Neural progenitor cell (in vitro differentiated cells): Measurements from ENCODE around the gene ADNP2. TPM values are rescaled to one million over a fixed set of nuclear protein-coding genes. Genes with fewer than 3 reads are reported as not detected.

Experiments
- DNase-seq: peaks from one replicate; pipeline ENCODE4 v3.0.0-alpha.2; 2016; ENCODE audit warnings: low spot score
- H2AFZ ChIP-seq: fragments of 200-600 bp; sonication (generic); replicated peaks from 2 replicates; pipeline ENCODE4 v1.6.1; 2016; ENCODE audit warnings: antibody characterized with exemption
- H3F3A ChIP-seq: fragments of 200-600 bp; sonication (generic); 2 replicates; pipeline ENCODE4 v1.6.1; 2016; ENCODE audit warnings: antibody characterized with exemption, low read depth
- H3K27ac ChIP-seq: fragments of 200-600 bp; sonication (generic); 2 replicates; pipeline ENCODE4 v1.5.1; 2016; ENCODE audit warnings: mild to moderate bottlenecking
- H3K27me3 ChIP-seq: fragments of 200-600 bp; sonication (generic); 2 replicates; pipeline ENCODE4 v1.6.1; 2016; ENCODE audit warnings: mild to moderate bottlenecking, moderate library complexity
- H3K36me3 ChIP-seq: fragments of 200-600 bp; sonication (generic); 2 replicates; pipeline ENCODE4 v1.5.1; 2016
- H3K4me1 ChIP-seq: fragments of 200-600 bp; sonication (generic); 2 replicates; pipeline ENCODE4 v1.6.1; 2016; ENCODE audit warnings: mixed run types
- H3K4me2 ChIP-seq: fragments of 200-600 bp; sonication (generic); 2 replicates; pipeline ENCODE4 v1.6.1; 2016
- H3K4me3 ChIP-seq: fragments of 200-600 bp; sonication (generic); 2 replicates; pipeline ENCODE4 v1.5.1; 2016
- H3K79me2 ChIP-seq: fragments of 200-600 bp; sonication (generic); 2 replicates; pipeline ENCODE4 v1.6.1; 2016; ENCODE audit warnings: low read depth
- H3K9ac ChIP-seq: fragments of 200-600 bp; sonication (generic); 2 replicates; pipeline ENCODE4 v1.6.1; 2016
- H3K9me3 ChIP-seq: fragments of 200-600 bp; sonication (generic); 2 replicates; pipeline ENCODE4 v1.5.1; 2016; ENCODE audit warnings: low read depth
- H4K20me1 ChIP-seq: fragments of 200-600 bp; sonication (generic); 2 replicates; pipeline ENCODE4 v1.6.1; 2016; ENCODE audit warnings: low read depth
- H3K27ac Mint-ChIP-seq: 3 replicates; pipeline ENCODE4 v1.8.0; 2021; ENCODE audit warnings: mixed read lengths
- H3K27me3 Mint-ChIP-seq: 2 replicates; pipeline ENCODE4 v1.8.0; 2022; ENCODE audit warnings: low read depth, mild to moderate bottlenecking, inconsistent platforms, moderate library complexity, mixed read lengths; ENCODE audit not compliant: insufficient read depth
- H3K36me3 Mint-ChIP-seq: 3 replicates; pipeline ENCODE4 v1.8.0; 2021; ENCODE audit warnings: mixed read lengths
- H3K4me1 Mint-ChIP-seq: 3 replicates; pipeline ENCODE4 v1.8.0; 2021; ENCODE audit warnings: mixed read lengths
- H3K4me3 Mint-ChIP-seq: 3 replicates; pipeline ENCODE4 v1.8.0; 2021; ENCODE audit warnings: mild to moderate bottlenecking, moderate library complexity, mixed read lengths
- H3K9me3 Mint-ChIP-seq: 3 replicates; pipeline ENCODE4 v1.8.0; 2020; ENCODE audit warnings: mixed read lengths
- EZH2 ChIP-seq: fragments of 200-600 bp; sonication (generic); IDR thresholded peaks from 2 replicates; pipeline ENCODE4 v1.6.1; 2017; ENCODE audit warnings: antibody characterized with exemption, mild to moderate bottlenecking, moderate library complexity
- EZH2phosphoT487 ChIP-seq: fragments of 200-600 bp; sonication (generic); IDR thresholded peaks from 2 replicates; pipeline ENCODE4 v1.6.1; 2017; ENCODE audit warnings: antibody characterized with exemption
- total RNA-seq: library from RNA; depleted of rRNA; stranded (reverse); fragments of >200 nt; gene quantifications from 2 replicates; pipeline ENCODE4 v1.2.3, GENCODE V29; 2015; ENCODE audit warnings: low replicate concordance
- TF ChIP-seq, protein P1 (sequence below): fragments of 200-600 bp; sonication (generic); IDR thresholded peaks from 2 replicates; pipeline ENCODE4 v1.5.1; 2017; ENCODE audit warnings: antibody characterized with exemption, mild to moderate bottlenecking

Gene ADNP2
- total RNA-seq, 1 donor from 2014 or later, result 72.4 TPM

DNA sequence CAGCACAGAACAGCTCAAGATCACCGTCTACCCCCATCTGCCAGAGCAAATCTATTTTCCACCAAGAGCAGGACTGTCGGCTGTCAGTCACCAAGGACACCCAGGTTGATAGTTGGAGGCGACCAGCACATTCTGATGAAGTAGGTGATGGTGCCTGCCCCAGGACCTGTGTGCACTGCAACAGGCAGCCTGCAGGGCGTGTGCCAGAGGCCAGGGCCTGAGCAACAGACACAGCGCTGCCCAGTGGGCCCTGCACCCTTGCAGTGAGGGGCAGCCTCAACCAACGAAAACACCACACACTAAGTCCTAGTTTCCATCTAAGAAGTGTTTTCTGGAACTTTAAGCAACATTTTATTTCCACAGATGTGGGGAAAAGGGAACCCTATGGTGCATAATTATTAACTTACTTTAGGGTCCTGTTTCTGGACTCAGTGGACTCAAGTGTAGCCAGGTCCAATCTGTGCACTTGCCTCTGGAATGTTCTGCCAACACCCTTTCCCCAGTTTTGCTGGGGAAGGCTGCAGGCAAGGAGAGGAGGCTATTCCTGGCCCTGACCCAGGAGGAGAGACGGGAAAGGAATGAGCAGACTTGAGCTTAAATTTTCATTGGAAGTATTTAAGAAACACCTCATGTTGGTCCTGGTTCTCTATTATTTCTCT, 61.5 kb downstream of the ADNP2 start:
- no peaks in the 10 kb centered on the region for H3F3A ChIP-seq
- H3K36me3 Mint-ChIP-seq, result peaks cover 25% of the 10 kb centered on the region
- DNase-seq, result no peak
- H3K27ac ChIP-seq, result no peak overlapping the region
- H3K27ac Mint-ChIP-seq, result peak overlapping the region; percentile 57
- TF ChIP-seq EZH2phosphoT487 (no peak), EZH2 (no peak)
- TF ChIP-seq, protein P1, sequence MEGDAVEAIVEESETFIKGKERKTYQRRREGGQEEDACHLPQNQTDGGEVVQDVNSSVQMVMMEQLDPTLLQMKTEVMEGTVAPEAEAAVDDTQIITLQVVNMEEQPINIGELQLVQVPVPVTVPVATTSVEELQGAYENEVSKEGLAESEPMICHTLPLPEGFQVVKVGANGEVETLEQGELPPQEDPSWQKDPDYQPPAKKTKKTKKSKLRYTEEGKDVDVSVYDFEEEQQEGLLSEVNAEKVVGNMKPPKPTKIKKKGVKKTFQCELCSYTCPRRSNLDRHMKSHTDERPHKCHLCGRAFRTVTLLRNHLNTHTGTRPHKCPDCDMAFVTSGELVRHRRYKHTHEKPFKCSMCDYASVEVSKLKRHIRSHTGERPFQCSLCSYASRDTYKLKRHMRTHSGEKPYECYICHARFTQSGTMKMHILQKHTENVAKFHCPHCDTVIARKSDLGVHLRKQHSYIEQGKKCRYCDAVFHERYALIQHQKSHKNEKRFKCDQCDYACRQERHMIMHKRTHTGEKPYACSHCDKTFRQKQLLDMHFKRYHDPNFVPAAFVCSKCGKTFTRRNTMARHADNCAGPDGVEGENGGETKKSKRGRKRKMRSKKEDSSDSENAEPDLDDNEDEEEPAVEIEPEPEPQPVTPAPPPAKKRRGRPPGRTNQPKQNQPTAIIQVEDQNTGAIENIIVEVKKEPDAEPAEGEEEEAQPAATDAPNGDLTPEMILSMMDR, result no peak
- H3K4me2 ChIP-seq, result no peak overlapping the region
- H3K4me3 ChIP-seq, result no peak overlapping the region
- peaks cover 23% of the 10 kb centered on the region for H3K4me1 Mint-ChIP-seq
- H3K27me3 Mint-ChIP-seq, result peaks cover 5% of the 10 kb centered on the region
- no peaks in the 10 kb centered on the region for H3K27me3 ChIP-seq
- H3K9me3 ChIP-seq, result no peaks in the 10 kb centered on the region
- no peaks in the 10 kb centered on the region for H3K36me3 ChIP-seq
- H2AFZ ChIP-seq, result no peak overlapping the region
- H3K9ac ChIP-seq, result no peak overlapping the region
- H3K79me2 ChIP-seq, result no peaks in the 10 kb centered on the region
- H3K4me1 ChIP-seq, result no peaks in the 10 kb centered on the region
- H3K9me3 Mint-ChIP-seq, result peaks cover 15% of the 10 kb centered on the region
- H3K4me3 Mint-ChIP-seq, result no peak overlapping the region
- peaks cover 4% of the 10 kb centered on the region for H4K20me1 ChIP-seq

DNA sequence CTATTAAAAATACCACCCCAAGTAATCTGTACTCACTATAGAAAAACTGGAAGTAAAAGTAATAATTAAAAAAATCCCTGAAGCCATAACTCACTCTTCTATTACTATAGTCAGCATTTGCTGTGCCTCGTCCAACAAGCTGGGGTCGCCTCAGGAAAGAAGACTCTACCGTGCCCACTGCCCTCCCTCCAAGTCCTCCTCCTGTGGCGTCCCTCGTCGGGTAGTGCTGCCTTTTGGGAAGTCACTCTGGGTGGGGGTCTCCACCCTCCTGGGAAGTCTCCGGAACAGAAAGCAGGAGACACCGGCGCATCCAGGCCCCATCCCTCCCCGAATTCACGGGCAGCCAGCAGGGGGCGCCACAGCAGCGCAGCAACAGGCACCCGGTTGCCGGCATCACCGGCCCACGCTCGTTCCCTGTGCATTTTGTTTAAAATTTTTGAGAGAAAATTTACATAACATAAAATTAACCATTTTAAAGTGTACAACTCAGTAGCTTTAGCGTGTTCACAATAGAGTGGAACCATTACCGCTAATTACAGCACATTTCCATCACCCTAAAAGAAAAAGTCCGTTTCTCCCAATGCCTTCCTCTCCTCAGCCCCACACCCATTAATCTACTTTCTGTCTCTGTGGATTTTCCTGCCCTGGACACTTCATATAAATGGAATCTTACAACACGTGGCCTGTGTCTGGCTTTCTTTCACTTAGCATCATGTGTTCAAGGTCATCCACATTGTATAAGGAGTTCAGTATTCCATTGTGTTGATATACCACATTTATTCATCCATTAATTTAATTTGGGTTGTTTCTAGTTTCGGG, 62.2 kb downstream of the ADNP2 start:
- peak; percentile 65 for DNase-seq
- Histone ChIP-seq H3K36me3 (no peaks in the 10 kb centered on the region), H3F3A (no peaks in the 10 kb centered on the region), H3K27ac (no peak overlapping the region), H3K4me2 (no peak overlapping the region), H3K4me3 (no peak overlapping the region), H3K79me2 (no peaks in the 10 kb centered on the region), H4K20me1 (peaks cover 4% of the 10 kb centered on the region), H3K4me1 (no peaks in the 10 kb centered on the region), H3K9me3 (no peaks in the 10 kb centered on the region), H2AFZ (no peak overlapping the region), H3K27me3 (no peaks in the 10 kb centered on the region), H3K9ac (no peak overlapping the region)
- no peak overlapping the region for H3K27ac Mint-ChIP-seq
- peaks cover 24% of the 10 kb centered on the region for H3K36me3 Mint-ChIP-seq
- no peak overlapping the region for H3K4me3 Mint-ChIP-seq
- peaks cover 9% of the 10 kb centered on the region for H3K9me3 Mint-ChIP-seq
- H3K4me1 Mint-ChIP-seq, result peaks cover 31% of the 10 kb centered on the region
- no peak for TF ChIP-seq EZH2phosphoT487
- TF ChIP-seq, protein P1, result peak; percentile 99
- TF ChIP-seq EZH2, result no peak
- peaks cover 5% of the 10 kb centered on the region for H3K27me3 Mint-ChIP-seq

DNA sequence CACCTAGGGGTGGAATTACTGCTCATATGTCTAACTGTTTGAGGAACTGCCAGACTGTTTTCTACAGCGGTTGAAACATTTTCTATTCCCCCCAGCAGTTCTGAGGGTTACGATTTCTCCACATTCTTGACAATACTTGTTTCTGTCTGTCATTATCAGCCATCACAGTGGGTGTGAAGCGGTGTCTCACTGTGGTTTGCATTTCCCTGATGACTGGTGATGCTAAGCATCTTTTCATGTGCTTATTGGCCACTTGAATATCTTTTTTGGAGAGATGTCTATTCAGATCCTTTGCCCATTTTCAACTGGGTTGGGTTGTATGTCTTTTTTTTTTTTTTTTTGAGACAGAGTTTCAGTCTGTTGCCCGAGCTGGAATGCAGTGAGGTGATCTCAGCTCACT, 63.0 kb downstream of the ADNP2 start:
- H4K20me1 ChIP-seq, result peaks cover 4% of the 10 kb centered on the region
- H3F3A ChIP-seq, result no peaks in the 10 kb centered on the region
- H3K27me3 Mint-ChIP-seq, result peaks cover 2% of the 10 kb centered on the region
- no peak overlapping the region for H3K4me2 ChIP-seq
- no peak overlapping the region for H3K27ac ChIP-seq
- no peak overlapping the region for H3K27ac Mint-ChIP-seq
- TF ChIP-seq EZH2 (no peak), EZH2phosphoT487 (no peak)
- TF ChIP-seq, protein P1, result no peak
- H3K4me1 ChIP-seq, result no peaks in the 10 kb centered on the region
- no peaks in the 10 kb centered on the region for H3K36me3 ChIP-seq
- H3K27me3 ChIP-seq, result no peaks in the 10 kb centered on the region
- H3K79me2 ChIP-seq, result no peaks in the 10 kb centered on the region
- no peak overlapping the region for H3K4me3 ChIP-seq
- H3K9ac ChIP-seq, result no peak overlapping the region
- peaks cover 5% of the 10 kb centered on the region for H3K9me3 Mint-ChIP-seq
- H3K9me3 ChIP-seq, result no peaks in the 10 kb centered on the region
- H3K4me1 Mint-ChIP-seq, result peaks cover 34% of the 10 kb centered on the region
- peaks cover 20% of the 10 kb centered on the region for H3K36me3 Mint-ChIP-seq
- no peak overlapping the region for H2AFZ ChIP-seq
- no peak for DNase-seq
- no peak overlapping the region for H3K4me3 Mint-ChIP-seq
